HG03432 (cell line): ENCODE data around the gene MTG1.
"Not testable (repeated sequence)": the region's sequence is repeated elsewhere in the genome, so short reads cannot be mapped to it uniquely, and the experiment has no call there.

Experiments
- ATAC-seq: cut with Tn5 transposase; IDR thresholded peaks from one replicate; pipeline ENCODE4 v1.9.1; 2021; ENCODE audit warnings: mild to moderate bottlenecking, moderate library complexity; ENCODE audit not compliant: unreplicated experiment

The MTG1 gene

DNA sequence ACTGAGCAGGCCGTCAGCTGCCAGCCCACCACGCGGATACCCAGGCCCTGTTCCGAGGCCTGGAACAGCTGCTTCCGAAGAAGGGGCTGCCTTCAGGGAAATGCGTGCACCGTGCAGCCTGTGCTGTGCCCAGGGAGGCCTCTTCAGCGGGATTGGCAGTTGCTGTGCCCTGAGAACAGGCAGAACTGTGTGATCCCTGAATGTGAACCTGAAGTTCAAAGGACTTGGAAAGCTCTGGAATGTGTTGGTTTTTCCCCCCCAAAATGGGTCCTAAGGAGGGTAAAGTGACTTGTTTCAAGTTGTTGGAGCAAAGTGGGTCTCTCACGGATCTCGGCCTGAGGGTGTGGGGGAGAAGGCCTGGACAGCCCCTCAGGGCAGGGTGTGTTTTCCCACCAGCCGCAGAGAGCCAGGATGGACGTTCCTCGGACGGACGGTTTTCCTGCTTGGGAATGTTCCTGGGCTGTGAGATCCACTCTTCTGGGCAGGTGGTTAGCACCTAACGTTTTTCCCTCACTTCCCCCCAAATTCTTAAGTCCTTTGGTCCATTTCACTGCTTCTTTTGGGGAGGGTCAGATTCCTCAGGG lies 28.4 kb downstream of the MTG1 start:
- no peak for ATAC-seq

DNA sequence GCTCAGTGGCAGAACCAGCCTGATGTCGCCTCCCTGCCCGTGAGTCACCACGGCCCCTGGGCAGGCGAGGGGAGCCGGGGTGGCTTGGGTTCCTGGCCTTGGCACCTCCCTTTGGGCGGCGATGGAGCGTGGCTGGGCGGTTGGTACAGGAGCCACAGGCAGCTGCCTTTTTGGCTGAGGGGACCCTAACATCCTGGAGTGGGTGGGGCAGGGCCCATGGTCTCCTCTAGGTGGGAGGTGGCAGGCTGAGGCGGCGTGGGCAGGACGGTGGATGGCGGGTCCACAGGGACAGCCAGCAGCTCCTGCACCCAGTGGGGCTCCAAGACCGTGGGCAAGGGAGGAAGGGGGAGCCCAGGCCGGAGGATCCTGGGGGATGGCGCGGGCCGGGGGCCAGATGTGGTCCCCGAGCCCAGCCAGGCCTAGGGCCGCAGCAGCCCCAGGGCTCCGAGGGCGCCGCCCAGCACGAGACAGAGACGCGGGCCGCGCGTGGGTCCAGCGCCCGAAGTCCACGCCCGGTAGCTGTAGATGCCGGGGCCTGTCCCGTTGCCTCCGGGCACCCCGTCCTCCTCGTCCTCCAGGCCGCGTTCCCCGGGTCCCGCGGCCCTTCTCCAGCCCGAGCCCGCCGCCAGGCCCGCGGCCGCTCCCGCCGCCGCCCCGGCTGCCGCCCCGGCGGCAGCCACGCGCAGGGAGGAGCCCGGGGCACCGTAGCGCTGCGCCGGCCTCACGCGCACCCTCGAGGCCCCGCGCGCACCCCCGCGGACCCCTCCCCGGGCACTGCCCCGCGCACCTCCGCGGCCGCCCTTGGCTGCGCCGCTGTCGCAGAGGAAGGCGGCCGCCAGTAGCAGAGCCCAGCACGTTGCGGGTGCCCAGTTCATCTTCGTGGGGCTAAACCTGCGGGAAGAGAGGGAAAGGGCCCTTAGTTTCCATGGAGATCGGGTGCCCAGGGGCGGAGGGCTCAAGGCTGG lies 29.1 kb downstream of the MTG1 start:
- no peak for ATAC-seq

DNA sequence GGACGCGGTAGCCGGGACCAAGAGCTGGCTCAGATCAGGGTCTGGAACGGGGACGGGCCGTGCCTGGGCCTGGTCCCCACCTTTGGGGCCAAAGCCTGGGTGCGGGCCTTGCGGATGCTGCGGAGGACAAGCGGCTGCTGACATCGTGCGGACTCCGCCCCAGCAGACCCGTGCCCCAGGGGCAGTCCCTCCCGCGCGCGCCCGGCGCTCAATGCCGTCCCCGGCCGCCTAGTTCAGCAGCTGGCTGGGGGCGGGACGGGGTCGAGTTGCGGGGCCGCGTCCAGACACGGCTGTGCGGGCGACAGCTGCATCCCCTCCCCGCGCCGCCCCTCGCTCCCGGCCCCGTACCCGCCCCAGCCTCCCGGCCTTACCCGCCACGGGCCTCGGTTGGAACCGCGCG lies 30.1 kb downstream of the MTG1 start:
- ATAC-seq: not testable (repeated sequence)

DNA sequence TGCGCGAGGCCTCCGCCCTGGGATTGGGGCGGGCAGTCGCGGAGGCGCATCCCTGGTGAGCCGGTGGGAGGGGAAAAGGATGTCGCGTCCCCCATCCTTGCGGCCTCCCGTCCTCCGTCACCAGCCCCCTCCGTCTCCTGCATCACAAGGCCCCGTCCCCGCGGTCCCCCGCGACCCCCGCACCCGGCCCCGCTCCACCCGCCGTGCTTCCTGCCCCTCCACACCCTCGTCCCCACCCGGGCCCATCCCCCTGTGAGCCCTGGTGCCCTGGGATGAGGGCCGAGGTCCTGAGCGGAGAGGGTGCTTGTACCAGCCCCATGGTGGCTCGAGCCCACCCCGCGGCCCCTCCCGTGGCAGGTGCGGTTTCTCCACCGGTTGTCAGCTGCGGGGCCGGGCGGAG lies 30.6 kb downstream of the MTG1 start, which contains the start of gene SPRN:
SPRN (minus strand) TSS at position 25 of the 400 bp plus-strand sequence. CDS start 944 bp downstream, outside the sequence.
- not testable (repeated sequence) for ATAC-seq

DNA sequence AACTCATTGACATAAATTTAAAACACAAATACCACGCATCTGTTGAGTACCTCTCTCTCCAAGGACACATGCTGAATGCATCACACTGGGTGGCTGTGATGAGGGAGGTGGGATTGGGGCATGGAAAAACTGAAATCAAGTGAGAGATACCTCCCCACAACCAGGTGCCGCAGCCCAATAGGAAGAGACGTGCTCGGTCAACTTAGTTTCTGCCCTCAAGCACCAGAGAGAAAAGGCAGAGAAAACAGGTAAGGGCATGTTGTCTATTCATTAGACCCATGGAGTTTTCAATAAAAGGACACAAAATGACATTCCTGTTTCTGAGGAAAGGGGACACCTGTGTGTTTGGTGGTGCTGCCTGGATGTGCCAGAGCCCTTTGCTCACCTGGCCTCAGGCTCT lies 35.6 kb downstream of the MTG1 start:
- not testable (repeated sequence) for ATAC-seq

DNA sequence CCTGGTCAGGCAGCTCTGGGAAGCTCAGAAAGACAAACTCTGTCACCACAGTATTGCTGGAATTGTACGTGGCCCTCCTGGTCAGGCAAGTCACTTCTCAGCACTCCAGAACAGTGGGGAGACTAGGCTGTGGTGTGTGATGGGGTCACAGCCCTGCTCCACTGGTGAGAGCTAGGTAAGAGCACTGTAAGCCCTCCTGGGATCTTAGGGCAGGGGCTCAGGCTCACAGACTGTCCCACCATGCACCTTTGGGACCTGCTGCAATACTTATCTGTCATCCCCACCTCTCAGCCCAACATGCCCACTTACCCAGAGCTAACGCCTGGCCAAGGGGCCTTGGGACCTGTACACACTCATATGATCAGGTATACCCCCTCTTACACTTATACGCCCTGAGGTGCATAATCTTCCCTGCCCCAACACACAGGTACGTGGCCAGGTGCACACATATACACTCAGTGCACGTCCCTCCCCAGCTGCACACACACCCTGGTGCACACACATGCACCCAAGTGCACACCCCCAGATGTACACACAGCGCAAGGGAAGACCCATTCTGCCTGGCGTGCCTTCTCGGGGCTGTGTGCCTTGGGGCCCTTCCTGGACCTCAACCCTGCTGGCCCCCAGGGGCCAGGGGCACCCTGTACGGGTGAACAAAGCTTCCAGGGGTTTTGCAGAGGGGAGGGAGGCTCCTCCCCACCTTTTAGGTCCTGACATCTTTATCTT lies 38.1 kb downstream of the MTG1 start:
- ATAC-seq: not testable (repeated sequence)

DNA sequence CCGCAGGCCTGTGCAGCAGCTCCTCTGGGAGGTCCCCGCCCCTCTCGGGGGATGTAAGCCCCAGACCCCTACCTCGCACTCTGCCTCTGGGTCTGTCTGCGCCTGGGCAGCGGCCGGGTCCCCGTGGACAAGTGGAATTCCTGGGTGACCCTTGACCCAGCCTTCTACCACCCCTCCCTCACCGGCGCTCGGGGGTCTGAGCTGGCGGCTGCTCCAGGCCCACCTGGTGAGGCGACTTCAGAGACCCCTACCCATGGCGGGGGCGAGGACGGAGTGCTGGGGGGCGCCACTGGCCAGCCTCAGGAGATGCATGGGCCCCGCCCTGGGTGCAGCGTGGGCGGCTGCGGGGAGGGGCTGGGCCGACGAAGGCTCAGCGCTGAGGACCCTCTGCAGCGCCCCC lies 38.8 kb downstream of the MTG1 start:
- not testable (repeated sequence) for ATAC-seq

DNA sequence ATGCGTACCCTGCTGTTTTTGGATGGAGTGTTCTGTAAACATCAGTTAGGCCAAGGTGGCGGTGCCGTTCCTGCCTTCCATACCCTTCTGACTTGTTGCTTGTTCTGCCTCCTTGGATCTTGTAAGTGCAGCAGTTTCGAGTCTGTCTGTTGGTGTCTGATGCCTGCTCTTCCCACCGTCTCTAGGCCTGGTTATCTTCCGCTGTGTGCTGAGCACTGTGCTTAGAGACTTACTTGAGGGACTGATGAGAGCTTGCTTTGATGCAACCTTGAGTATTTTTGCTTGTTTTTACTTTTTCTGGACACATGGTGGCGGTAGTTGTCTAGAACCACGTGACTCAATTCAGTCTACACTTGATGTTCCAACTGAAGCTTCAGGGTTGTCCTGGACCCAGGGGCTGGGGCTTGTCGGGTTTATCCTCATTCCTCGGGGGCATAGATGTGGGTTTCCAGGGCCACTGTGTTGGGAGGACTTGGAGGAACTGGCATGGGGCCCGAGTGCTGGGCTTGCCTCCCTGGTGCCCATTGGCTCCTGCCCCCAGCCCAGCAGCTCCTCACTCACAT lies 44.8 kb downstream of the MTG1 start:
- peak; percentile 55 for ATAC-seq

DNA sequence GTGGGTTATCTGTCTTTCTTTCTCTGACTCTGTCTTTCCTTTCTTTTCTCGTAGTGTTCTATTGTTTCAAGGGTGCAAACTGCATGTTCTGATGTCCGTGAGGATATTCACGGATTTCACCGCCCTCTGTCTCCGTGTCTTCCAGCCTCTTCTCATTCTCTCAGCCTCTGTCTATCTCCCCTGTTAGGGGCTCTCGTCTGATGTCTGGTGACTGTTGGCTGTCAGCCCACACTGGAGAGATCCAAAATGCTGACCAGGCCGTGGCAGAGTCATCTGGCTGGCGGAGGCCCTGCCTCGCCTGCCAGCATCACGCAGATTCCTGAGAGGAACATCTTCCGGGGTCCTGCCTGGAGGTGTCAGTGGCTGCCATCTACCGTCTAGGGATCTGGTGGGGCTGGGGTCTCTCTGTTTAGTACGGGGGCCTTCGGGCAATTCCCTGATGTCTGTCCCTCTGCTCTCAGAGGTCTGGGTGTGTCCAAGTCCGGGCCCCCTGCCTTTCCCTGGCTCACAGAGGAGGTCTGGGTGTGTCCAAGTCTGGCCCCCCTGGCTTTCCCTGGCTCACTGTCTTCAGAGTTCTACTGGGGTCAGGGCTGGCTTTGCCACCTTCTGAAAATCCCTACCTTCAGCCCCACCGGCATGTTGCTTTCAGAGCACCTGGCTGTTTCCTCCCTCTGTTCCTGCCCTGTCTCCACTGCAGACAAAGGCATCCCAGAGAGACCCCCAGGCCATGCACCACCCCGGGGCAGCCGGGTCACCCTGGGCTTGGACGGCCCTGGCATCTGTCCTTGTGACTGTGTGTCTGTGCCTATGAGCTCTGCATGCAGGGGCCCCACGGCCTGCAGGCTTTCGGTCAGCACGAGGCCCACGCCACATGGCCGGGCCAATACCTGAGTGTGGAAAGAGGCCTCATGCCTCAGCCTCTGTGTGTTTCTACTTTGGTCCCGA lies 45.8 kb downstream of the MTG1 start:
- no peak for ATAC-seq

DNA sequence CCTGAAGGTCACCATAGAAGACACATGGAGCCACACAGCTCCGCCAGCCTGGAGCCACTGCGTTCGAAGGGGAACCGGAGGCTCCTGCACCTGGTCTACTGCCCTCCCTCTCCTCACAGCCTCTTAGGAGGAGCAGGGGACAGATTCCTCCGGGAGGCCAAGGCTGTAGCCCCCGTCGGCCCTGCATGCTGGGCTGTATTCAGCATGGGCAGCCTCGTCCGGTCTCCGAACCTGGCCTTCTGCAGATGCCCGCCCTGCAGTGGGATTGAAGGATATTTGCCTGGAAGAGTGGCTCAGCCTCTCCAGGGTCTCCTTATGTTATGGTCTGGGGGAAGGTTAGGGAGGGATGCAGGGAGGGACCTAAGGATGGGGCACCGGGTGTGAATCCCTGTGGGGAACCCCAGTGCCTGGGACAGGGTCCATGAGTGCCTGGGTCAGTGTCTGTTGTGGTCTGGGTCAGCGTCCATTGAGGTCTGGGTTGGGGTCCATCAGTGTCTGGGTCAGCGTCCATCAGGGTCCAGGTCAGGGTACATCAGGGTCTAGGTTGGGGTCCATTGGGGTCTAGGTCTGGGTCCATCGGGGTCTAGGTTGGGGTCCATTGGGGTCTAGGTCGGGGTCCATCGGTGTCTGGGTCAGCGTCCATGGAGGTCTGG lies 46.8 kb downstream of the MTG1 start:
- no peak for ATAC-seq

DNA sequence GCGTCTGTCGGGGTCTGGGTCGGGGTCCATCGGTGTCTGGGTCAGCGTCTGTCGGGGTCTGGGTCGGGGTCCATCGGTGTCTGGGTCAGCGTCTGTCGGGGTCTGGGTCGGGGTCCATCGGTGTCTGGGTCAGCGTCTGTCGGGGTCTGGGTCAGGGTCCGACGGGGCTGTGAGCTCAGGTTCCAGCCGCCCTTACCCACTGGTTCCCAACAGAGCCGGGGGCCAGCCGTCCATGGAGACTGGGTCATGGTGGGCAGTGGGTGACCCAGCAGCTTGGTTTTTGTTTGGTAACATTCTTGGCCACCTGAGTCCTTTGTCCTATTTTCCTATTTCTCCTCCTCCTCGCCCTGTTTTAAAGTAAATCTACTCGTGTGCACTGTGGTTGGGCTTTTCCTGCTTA lies 47.4 kb downstream of the MTG1 start:
- ATAC-seq: not testable (repeated sequence)

DNA sequence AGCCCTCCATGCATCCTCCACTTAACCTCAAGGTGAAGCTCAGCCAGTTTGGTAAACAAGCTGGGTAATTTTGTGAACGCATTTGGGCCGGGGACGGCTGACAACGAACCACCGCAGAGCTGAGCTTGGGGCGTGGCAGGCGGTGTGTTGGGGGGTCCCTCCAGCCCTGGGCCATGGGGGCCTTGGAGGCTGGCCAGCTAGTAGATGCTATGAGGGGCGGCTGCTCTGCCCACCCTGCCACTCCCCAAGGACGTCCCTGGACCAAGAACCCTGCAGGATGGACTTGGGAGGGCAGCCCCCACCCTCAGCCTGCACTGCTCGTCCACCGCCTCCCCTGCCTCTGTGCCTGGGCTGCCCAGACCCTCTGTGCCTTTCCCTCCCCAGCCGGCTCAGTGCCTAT lies 47.8 kb downstream of the MTG1 start:
- no peak for ATAC-seq

DNA sequence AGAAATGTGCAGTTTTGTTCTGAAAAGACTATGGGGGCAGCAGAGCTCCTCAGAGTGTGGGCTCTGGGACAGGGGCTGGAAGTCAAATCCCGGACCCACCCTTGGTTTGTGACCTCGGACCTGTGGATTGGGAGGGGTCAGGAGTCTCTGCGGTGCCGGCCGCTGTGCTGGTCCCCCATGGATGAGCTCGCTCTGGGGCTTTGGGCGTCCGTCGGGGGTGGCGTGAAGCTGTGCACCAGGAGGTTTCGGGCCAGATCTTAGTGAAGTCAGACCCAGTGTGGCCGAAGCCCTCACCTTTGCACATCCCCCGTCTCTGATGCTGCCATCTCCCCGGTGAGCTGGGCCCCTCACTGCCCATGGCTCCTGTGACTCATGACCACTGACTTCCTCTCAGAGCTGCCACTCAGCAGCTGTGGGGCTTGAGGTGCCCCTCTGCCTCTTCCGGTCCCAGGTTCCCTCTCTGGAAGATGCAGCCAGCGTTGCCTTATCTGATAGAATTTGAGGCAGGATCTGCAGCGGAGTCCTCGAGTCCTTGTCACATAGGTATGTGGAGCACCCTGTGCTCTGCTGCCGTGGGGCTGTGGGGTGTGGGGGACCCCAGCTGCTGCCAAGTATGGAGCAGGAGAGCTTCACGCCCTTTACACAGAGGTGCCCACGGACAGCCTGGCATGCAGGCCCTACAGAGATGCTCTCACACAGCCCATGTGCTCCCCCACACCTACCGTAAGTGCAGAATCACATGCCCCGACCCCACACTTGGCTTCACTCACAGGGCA lies 48.4 kb downstream of the MTG1 start:
- no peak for ATAC-seq

DNA sequence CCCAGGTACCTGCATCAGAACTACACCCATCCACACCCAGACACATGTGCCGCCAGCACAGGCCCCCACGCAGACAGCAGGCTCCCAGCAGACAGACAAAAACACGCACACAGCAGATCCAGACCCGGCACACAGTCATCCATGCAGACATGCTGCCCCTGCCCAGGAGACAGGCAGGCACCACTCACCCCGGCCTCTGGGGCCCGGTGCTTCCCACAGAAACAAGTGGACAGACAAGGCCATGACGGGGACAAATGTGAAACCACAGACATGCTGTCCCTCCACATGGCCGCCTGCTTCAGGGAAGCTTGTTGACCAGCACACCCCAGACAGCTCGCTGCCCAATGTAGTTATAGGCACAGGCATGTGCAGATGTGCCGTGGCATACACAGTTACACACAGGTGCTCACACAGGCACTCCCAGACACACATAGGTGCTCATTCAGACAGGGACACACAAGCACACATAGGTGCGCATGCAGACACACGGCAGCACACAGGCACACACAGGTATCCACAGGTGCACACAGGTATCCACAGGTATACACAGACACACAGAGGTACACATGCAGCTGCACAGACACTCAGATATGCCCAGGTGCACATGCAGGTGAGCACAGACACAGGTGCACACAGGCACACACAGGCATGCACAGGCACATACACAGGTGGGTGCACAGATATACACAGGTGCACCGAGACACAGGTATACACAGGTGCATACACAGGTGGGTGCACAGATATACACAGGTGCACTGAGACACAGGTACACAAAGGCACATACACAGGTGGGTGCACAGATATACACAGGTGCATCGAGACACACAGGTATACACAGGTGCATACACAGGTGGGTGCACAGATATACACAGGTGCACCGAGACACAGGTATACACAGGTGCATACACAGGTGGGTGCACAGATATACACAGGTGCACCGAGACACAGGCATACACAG lies 49.3 kb downstream of the MTG1 start:
- ATAC-seq: no peak

DNA sequence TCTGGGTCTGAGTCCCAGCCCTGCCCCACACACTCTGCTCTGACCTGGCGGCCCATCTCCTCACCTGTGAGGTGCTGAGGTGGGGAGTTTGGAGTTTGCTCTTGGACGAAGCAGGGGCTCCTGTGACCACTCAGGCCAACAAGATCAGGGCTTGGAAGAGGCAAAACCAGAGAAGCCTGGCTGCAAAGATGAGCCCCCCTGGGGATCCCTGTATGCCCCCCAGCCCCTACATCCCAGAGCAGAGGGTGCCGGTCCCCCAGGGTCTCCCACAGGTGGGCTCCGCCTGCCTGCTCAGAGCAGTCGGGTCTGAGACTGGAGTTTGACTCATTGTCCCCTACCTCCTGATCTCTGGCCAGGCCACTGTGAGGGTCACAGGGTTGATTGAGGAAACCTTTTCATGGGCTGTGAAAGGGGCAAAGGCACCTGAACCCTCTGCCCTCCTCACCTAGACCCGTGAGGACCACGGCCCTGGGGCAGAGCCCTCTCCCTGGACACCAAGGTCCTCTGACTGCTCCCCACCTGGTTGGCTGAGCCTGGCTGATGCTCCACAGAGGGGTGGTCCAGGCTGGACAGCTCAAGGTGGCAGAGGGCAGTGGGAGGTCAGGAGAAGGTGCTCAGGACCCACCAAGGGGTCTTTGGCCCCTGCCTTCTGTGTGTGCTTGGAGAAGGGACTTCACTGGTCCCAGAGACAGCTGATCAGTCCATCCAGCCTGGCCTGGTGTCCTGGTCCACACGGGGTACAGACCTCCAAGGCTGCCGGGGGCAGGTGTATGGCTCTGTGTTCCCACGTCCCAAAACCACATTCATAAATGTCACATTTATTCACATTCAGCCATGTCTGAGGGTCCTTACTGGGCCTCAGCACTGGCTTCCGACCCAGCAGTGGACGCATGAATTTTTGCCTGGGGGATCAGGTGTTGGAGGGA lies 50.6 kb downstream of the MTG1 start:
- ATAC-seq: no peak

DNA sequence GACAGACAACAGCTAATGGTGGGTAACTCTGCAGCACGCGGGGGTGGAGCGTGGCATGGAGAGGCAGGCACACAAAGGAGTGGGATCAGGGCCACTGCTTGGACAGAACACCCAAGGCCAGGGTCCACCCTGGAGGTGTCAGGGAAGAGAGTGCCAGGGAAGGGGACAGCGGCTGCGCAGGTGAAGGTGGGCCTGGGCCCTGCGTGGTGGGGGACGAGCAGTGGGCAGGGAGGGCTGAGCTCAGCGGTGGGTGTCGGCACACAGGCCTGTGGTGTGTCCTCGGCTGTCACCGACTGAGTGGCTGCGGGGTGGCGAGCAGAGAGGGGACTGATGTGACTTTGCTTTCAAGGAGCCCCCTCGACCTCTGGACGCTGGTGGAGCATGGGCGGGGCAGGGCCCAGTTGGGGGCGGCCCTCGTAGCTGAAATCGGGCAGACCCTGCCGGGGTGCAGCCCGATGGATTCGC lies 51.3 kb downstream of the MTG1 start:
- no peak for ATAC-seq
